Lung (tissue), 12 donors: ENCODE data around the gene CTTN. TPM values are rescaled to one million over a fixed set of nuclear protein-coding genes. Genes with fewer than 3 reads are reported as not detected.

Experiments used
- ATAC-seq: fragments of 200-7000 bp; cut with Tn5 transposase; one replicate; pipeline ENCODE4 v1.9.1; 2020; ENCODE audit warnings: moderate number of reproducible peaks; ENCODE audit not compliant: insufficient read depth, low FRiP score
- DNase-seq, 3 donors: peaks; one replicate each; pipeline ENCODE4 v3.0.0-alpha.2; 2013 to 2017
- H3K27ac ChIP-seq, 2 donors: one replicate each; pipeline ENCODE4 v1.5.1; 2013; ENCODE audit warnings: mild to moderate bottlenecking in 2 of 2, moderate library complexity in 2 of 2, control low read depth in 1 of 2, inconsistent platforms in 1 of 2, low read depth in 1 of 2, low read length in 1 of 2
- H3K27me3 ChIP-seq, 3 donors: one replicate each; pipeline ENCODE4 v1.5.1; 2013; ENCODE audit warnings: low read length in 2 of 3; ENCODE audit not compliant: control insufficient read depth in 3 of 3, insufficient read depth in 3 of 3
- H3K36me3 ChIP-seq, 4 donors: one replicate each; pipeline ENCODE4 v1.5.1; 2013; ENCODE audit warnings: low read length in 4 of 4, mild to moderate bottlenecking in 1 of 4, moderate library complexity in 1 of 4; ENCODE audit not compliant: control insufficient read depth in 4 of 4, insufficient read depth in 4 of 4
- H3K4me1 ChIP-seq, 5 donors: one replicate each; pipeline ENCODE4 v1.5.1; 2013; ENCODE audit warnings: low read length in 5 of 5, mild to moderate bottlenecking in 2 of 5, moderate library complexity in 1 of 5; ENCODE audit not compliant: control insufficient read depth in 5 of 5, insufficient read depth in 5 of 5
- H3K4me3 ChIP-seq: one replicate; pipeline ENCODE4 v1.5.1; 2013; ENCODE audit warnings: mild to moderate bottlenecking, control low read depth, moderate library complexity
- H3K9ac ChIP-seq, 2 donors: one replicate each; pipeline ENCODE4 v1.5.1; 2013; ENCODE audit warnings: low read length in 2 of 2, control low read depth in 1 of 2; ENCODE audit not compliant: insufficient read depth in 1 of 2
- H3K9me3 ChIP-seq, 4 donors: one replicate each; pipeline ENCODE4 v1.5.1; 2013; ENCODE audit warnings: low read length in 3 of 4, mild to moderate bottlenecking in 1 of 4, moderate library complexity in 1 of 4; ENCODE audit not compliant: control insufficient read depth in 4 of 4, insufficient read depth in 3 of 4
- CTCF ChIP-seq: IDR thresholded peaks from 2 replicates; pipeline ENCODE4 v1.5.1; 2012; ENCODE audit warnings: mild to moderate bottlenecking; ENCODE audit errors: control extremely low read depth, extremely low read depth
- WGBS, 2 donors: extraction: QIAGEN DNeasy Blood & Tissue Kit; methylation state at CpG; one replicate each; pipeline ENCODE4 v1.1.7; 2013; 5-methylcytosine and 5-hydroxymethylcytosine counted together
- polyA plus RNA-seq, 2 donors: library from polyadenylated mRNA; stranded (reverse); fragments of 200-250 nt; gene quantifications; one replicate each; pipeline ENCODE4 v1.2.1, GENCODE V29; 2013
- total RNA-seq, 2 donors: library from RNA; depleted of rRNA in 1 of 2; stranded (reverse); fragments of >200 nt in 1 of 2; gene quantifications; one replicate each; pipeline ENCODE4 v1.2.1, GENCODE V29; 2014 to 2021
- donor health status: control.
- donor health status: control.
- donor health status: Bipolar disorder and iron deficiency.
- donor health status: healthy.
- donor health status: DM: yes; HTN: yes; CAD: no.

Gene CTTN
- total and polyA plus RNA-seq, 4 donors, result 89.8 to 235 (median 154) TPM

DNA sequence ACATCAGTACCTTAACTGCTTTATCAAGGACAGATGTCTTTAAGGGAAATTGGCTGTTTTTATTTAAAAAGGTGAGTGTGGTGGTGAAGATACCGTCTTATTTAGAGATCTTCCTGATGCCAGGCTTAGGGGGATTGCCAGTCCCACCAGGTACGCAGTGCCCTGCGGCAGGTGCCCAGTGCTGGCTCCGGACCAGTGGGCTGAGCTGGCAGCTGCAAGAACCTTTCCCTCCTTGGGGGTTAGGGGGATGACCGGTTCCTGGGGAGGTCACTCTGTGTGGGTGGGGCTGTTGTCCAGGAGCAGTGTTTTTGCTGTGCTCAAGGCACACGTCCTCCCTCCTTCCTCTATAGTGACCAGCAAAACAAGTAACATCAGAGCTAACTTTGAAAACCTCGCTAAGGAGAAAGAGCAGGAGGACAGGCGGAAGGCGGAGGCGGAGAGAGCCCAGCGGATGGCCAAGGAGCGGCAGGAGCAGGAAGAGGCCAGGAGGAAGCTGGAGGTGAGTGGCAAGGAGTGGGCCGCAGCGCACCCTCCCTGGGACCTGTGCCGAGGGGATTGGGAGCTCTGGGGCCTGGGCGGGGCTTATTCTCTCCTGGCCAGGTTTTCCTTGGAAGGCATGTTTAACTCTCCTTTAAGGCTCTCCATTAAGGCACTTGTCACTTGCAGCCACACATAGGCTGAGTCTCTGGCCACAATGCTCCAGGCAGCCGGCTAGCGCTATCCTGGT, 30.5 kb downstream of the CTTN start:
- Histone ChIP-seq H3K27me3 (no peaks in the 10 kb centered on the region), H3K9ac (no peak overlapping the region), H3K4me3 (no peak overlapping the region), H3K4me1 (no peaks in the 10 kb centered on the region), H3K27ac (no peak overlapping the region), H3K36me3 (peaks cover 23 to 70% (median 35%) of the 10 kb centered on the region in 4 donors), H3K9me3 (peaks cover 0 to 2% (median 0%) of the 10 kb centered on the region in 4 donors)
- no peak for ATAC-seq
- no peak for DNase-seq
- no peak for TF ChIP-seq CTCF
- WGBS, 2 donors, result 95 to 96% methylated on average over 18 of the region's 18 CpGs

DNA sequence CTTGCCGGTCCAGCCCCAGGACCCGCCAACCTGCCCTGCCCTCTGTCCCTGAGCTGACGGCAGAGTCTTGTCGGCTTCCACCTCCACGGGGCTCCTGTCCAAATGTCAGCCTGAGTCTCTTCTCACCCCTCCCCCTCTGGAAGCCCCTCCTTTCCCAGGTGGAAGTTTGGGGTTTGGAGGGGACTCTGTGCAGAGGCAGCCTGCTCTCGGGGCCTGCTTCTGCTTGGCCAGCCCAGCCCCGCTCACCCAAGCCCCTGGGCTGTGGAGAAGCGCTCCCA, 31.0 kb downstream of the CTTN start:
- DNase-seq (no peak), ATAC-seq (no peak)
- Histone ChIP-seq H3K4me3 (no peak overlapping the region), H3K4me1 (no peaks in the 10 kb centered on the region), H3K27ac (no peak overlapping the region), H3K9me3 (peaks cover 0 to 2% (median 0%) of the 10 kb centered on the region in 4 donors), H3K27me3 (no peaks in the 10 kb centered on the region), H3K36me3 (peaks cover 23 to 71% (median 39%) of the 10 kb centered on the region in 4 donors), H3K9ac (no peak overlapping the region)
- 86 to 87% methylated on average over 6 to 8 of the region's 8 CpGs for WGBS, 2 donors
- no peak for TF ChIP-seq CTCF

GRCh38 chr11:70429724-70430521, 31.6 kb downstream of the CTTN start:
- ATAC-seq, result no peak
- TF ChIP-seq CTCF, result no peak
- Histone ChIP-seq H3K27me3 (no peaks in the 10 kb centered on the region), H3K9ac (no peak overlapping the region), H3K27ac (no peak overlapping the region), H3K4me3 (no peak overlapping the region), H3K9me3 (peaks cover 0 to 2% (median 0%) of the 10 kb centered on the region in 4 donors), H3K36me3 (peaks cover 23 to 70% (median 40%) of the 10 kb centered on the region in 4 donors), H3K4me1 (no peaks in the 10 kb centered on the region)
- no peak for DNase-seq
- 82 to 83% methylated on average over 11 of the region's 11 CpGs for whole genome bisulfite sequencing, 2 donors
